CMK (cell line): ENCODE data around the gene RBFA.

Experiments used
- DNase-seq: peaks from one replicate; pipeline ENCODE4 v3.0.0-alpha.2; 2010; ENCODE audit warnings: low read depth

The RBFA gene

DNA sequence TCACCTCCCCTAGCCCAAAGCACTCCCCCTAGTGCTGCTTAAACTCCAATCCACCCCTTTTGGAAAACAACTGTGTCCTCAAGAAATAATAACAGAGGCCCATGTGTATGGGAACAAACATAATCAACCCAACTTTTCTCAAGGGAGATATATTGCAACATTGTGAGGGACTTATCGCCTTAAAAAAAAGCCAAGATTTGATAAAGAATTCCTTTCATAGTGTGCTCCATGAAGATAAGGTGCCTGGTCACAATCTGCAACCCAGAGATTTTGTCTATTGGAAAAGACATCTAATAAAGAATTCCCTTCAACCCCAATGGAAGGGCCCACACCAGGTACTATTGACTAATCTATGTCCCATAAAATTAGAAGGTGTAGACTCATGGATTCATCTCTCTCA lies 4.5 kb upstream of the RBFA start:
- DNase-seq, result no peak

DNA sequence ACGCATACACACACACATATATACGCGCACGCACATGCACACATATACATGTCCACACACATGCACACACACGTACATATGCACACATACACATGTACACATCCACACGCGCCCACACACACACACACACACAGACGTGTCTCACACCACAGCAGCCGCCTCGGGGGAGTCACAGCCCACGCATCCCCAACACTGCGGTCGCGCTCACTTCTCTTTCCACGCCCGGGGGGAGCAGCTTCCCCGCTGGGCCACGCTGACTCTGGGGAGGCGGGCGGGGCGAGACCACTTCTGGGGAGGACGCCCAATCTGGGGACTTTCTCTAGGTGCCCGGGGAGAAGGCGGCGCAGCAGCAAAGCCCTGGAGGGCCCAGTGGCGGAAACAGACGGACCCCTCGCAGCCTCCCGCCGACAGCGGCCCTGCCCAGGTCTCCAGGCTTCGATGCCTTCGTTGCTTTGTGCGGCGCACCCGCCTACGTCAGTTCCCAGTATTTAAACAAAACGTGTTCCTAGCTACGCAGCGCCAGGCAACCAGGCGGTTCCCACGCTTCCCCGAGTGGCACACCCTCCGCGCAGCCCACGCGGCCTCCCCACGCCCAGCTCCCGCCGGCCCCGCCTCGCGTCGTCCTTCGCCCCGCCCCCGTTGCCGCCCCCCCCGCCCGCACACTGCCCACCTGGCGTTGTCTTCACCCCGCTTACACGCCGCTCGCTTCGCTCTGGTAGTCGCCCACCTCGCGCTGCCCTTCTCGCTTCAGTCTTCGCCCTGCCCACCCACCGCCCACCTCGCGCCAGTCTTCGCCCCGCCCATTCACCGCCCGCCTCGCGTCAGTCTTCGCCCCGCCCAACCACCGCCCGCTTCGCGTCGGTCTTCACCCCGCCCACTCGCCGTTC lies 810 bp upstream of the RBFA start:
- DNase-seq, result peak; percentile 35

GRCh38 chr18:80034852-80035406 lies 695 bp downstream of the RBFA start:
- no peak for DNase-seq

GRCh38 chr18:80035997-80036396 lies 1.8 kb downstream of the RBFA start:
- DNase-seq, result no peak

DNA sequence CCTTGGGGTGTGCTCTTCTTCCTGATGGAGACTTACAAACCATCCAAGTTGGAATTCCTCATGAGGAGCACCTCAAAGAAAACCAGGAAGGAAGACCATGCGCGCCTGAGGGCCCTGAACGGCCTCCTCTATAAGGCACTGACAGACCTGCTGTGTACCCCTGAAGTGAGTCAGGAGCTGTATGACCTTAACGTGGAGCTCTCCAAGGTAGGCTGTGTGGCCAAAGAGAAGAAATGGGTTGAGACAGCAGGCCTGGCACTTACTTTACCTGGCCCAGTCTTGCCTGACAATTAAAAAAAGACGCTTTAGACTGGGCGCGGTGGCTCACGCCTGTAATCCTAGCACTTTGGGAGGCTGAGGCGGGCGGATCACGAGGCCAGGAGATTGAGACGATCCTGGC lies 3.1 kb downstream of the RBFA start:
- DNase-seq, result no peak

DNA sequence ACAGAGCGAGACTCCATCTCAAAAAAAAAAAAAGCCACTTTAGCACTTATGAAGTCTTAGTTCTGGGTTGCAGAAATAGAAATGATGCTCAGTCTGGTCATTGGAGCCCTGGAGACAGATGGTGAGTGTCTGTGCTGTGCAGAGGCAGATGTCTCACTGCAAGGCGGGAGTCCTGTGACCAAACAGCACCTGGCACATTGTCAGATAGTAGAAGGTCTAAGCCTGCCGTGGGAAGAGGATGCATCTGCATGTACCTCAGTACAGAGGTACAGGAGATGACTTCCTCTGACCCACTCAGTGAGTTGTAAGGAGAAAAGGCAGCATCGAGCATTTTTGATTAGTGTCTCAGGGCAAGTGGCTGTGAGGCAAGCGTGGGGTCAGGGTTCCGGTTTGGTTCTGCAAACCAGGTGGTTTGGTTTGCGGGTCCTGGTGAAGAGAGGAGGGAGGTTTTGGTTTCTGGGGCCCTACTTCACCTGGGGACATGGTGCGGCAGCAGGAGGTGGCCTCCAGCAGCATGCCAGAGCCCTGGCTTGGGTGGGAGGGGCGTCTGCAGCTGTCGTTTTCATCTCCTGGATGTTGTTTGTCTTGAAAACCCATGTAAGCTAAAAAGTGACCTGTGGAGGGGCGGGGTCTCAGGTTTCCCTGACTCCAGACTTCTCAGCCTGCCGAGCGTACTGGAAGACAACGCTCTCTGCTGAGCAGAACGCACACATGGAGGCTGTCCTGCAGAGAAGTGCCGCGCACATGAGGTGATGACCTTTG lies 3.8 kb downstream of the RBFA start:
- DNase-seq, result no peak

DNA sequence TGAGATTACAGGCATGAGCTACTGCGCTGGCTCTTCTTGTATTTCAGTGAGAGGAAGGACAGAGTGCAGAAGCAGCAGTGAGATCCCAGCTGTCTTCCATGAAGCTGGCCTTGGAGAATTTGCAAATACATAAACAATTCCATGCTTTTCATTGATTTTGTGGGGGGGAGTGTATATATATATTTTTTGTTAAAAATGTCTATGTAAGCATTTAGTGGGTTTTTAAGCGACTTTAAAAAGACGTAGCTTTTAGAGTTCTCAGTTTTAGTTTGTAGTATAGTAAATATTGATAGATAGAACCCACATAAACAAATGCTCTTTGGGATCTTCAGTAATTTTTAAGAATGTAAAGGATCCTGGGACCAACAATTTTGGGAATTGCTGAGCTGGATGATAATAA lies 6.3 kb downstream of the RBFA start:
- no peak for DNase-seq

GRCh38 chr18:80041424-80041823 lies 7.2 kb downstream of the RBFA start:
- no peak for DNase-seq

- DNase-seq, result no peak
Measured at GRCh38 chr18:80042785-80043184, 8.6 kb downstream of the RBFA start.

DNA sequence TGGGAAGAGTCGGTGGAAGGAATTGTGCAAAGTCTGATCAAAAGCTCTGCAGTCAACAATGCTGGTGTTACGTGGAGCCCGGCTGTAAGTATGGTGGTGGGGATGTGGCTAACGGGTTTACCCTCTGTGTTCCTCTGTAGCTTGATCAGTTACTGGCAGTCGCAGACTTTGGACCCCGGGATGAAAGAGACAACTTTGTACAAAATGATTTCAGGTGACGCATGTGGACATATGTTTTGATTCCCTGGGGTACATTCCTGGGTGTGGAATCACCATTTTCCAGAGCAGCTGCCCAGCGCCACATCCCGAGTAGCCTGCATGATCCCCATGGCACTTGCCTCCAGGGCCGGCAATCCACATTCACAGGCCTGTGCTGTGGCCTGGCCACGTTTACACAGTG lies 9.8 kb downstream of the RBFA start:
- no peak for DNase-seq

DNA sequence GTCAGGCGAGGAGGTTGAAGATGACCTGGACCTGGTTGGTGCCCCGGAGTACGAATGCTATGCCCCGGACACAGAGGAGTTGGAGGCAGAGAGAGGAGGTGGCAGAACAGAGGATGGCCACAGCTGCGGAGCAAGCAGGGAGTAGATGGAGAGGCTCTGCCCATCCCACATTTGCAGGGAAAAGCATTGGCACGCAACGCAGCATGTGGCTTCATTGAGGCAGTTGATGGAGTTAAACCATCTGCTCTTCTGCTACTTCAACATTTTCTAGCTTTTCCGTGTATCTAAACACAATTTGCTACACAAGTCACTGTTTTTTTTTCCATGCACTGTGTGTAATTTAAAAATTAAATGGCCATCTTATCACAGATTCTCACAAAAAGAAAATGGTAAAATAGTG lies 11.8 kb downstream of the RBFA start:
- no peak for DNase-seq

- no peak for DNase-seq
Measured at GRCh38 chr18:80046431-80046830, 12.2 kb downstream of the RBFA start.

GRCh38 chr18:80046961-80047541 lies 12.8 kb downstream of the RBFA start:
- DNase-seq, result no peak

DNA sequence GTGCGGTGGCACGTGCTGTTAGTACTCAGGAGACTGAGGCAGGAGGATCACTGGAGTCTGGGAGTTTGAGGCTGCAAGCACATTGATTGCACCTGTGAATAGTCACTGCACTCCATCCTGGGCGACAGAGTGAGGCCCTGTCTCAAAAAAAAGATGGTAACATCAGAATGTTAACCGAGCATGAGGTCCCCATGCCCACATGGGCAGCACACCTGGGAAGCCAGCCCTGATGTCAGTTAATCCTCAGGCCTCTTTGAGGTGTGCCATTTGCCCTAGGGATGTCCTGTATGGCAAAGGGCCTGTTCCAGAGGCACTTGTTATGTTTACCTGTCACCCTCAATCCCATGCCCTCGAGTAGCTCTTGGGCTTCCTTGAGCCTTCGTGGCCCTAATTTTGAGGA lies 16.6 kb downstream of the RBFA start:
- no peak for DNase-seq

DNA sequence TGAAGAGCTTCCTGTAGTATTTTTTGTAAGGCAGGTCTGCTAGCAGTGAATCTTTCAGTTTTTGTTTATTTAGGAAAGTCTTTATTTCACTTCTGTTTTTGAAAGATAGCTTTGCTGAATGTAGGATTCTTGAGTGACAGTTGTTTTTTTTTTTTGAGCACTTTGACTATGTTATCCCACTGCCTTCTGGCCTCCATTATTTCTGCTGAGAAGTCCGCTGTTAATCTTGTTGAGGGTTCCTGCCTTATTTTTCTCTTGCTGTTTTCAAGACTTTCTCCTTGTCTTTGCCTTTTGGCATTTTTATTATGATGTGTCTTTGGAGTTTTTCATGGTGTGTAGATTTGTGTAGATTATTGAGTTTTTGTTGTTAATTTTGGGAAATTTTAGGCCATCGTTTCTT lies 21.9 kb downstream of the RBFA start:
- no peak for DNase-seq

- no peak for DNase-seq
Measured at GRCh38 chr18:80059945-80060344, 25.7 kb downstream of the RBFA start.

GRCh38 chr18:80065705-80066104 lies 31.5 kb downstream of the RBFA start:
- DNase-seq, result no peak

GRCh38 chr18:80067321-80067720 lies 33.1 kb downstream of the RBFA start:
- no peak for DNase-seq

DNA sequence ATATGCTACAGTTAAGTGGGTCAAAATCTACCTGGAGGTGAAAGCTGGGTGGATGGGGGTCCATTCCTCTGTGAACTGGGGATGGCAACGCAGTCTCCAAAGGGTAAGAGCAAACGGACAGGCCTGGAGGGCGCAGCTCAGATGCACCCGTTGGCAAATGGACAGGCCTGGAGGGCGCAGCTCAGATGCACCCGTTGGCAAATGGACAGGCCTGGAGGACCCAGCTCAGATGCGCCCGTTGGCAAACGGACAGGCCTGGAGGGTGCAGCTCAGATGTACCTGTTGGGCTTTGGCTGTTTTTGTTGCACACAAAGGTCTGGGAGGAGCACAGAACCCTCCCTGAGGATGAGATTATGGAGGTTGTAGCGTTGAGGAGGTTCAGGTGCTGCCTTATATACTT lies 33.7 kb downstream of the RBFA start:
- DNase-seq, result no peak

- no peak for DNase-seq
Measured at GRCh38 chr18:80068571-80069272, 34.5 kb downstream of the RBFA start.

DNA sequence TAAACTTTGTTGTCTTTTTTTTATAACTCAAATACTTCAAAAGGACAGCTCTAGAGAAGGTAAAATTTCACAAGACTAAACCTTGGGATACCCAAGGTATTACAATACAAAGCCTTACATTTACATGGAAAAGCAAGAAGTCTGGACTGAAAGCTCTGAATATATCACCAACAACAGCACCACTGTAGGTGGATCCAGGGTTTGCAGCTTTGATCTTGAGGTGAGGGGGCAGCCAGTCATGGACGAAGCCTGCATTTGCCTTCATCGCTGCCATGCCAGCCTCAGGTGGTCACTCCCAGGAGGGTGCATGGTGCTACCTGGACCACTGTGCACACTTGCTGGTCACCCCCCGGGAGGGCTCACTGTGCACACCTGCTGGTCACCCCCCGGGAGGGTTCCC lies 36.6 kb downstream of the RBFA start:
- no peak for DNase-seq

DNA sequence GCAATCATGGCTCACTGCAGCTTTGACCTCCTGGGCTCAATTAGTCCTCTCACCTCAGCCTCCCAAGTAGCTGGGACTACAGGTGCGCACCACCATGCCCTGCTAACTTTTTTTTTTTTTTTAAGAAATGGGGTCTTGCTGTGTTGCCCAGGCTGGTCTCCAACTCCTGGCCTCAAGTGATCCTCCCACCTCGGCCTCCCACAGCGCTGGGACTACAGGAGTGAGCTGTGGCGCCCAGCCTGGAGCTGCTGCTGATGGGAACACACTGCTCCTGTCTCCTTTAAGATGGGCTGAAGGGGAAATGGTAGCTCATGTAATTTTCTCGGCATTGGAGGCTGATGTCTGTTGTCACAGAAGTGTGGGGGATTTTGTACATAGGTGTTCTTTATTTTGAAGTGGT lies 39.9 kb downstream of the RBFA start:
- DNase-seq, result no peak
